HepG2 (cell line): ENCODE data around the gene PSME3IP1. TPM values are rescaled to one million over a fixed set of nuclear protein-coding genes. Genes with fewer than 3 reads are reported as not detected.

ENCODE experiments used
- BRD4 ChIP-seq: sonication (generic); formaldehyde crosslinking; IDR thresholded peaks from 2 replicates; pipeline ENCODE4 v1.4.0; 2020; ENCODE audit warnings: missing genetic modification reagents
- CEBPG ChIP-seq: IDR thresholded peaks from 2 replicates; pipeline ENCODE4 v1.6.1; 2016
- E2F5 ChIP-seq: sonication (generic); formaldehyde crosslinking; conservative IDR thresholded peaks from 2 replicates; pipeline ENCODE4 v1.4.0; 2020; ENCODE audit warnings: missing genetic modification reagents
- FLYWCH1 ChIP-seq: sonication (generic); formaldehyde crosslinking; IDR thresholded peaks from 2 replicates; pipeline ENCODE4 v1.8.1; 2023; ENCODE audit warnings: mild to moderate bottlenecking, missing genetic modification reagents
- HOXD1 ChIP-seq: sonication (generic); formaldehyde crosslinking; IDR thresholded peaks from 2 replicates; pipeline ENCODE4 v1.5.0; 2020; ENCODE audit warnings: missing genetic modification reagents
- KLF15 ChIP-seq: sonication (generic); formaldehyde crosslinking; IDR thresholded peaks from 2 replicates; pipeline ENCODE4 v1.8.1; 2023; ENCODE audit warnings: borderline replicate concordance, mild to moderate bottlenecking, inconsistent platforms, missing genetic modification reagents, mixed read lengths
- MIER2 ChIP-seq: IDR thresholded peaks from 2 replicates; pipeline ENCODE4 v1.6.1; 2016; ENCODE audit warnings: missing biosample characterization, missing genetic modification reagents
- NKX3-1 ChIP-seq: sonication (generic); formaldehyde crosslinking; IDR thresholded peaks from 2 replicates; pipeline ENCODE4 v1.5.0; 2020; ENCODE audit warnings: missing genetic modification reagents
- NR2F6 ChIP-seq, 2 experiments: IDR thresholded peaks; 2 replicates each; pipeline ENCODE4 v1.6.1; 2016; ENCODE audit warnings: antibody characterized with exemption in 1 of 2, mild to moderate bottlenecking in 1 of 2
- POLR2AphosphoS5 ChIP-seq: IDR thresholded peaks from 2 replicates; pipeline ENCODE4 v1.6.1; 2012; ENCODE audit warnings: low read depth, low read length
- PPARG ChIP-seq: conservative IDR thresholded peaks from 2 replicates; pipeline ENCODE4 v1.6.1; 2016; ENCODE audit warnings: missing biosample characterization, missing genetic modification reagents
- PREB ChIP-seq: sonication (generic); formaldehyde crosslinking; IDR thresholded peaks from 2 replicates; pipeline ENCODE4 v1.4.0; 2020; ENCODE audit warnings: missing genetic modification reagents
- SIN3B ChIP-seq: fragments of 150-350 bp; IDR thresholded peaks from 2 replicates; pipeline ENCODE4 v1.6.1; 2014; ENCODE audit warnings: low read length
- SIX4 ChIP-seq: sonication (generic); formaldehyde crosslinking; IDR thresholded peaks from 2 replicates; pipeline ENCODE4 v1.4.0; 2020; ENCODE audit warnings: missing genetic modification reagents
- ZFP41 ChIP-seq: sonication (generic); formaldehyde crosslinking; IDR thresholded peaks from 2 replicates; pipeline ENCODE4 v1.4.0; 2020; ENCODE audit warnings: mild to moderate bottlenecking, missing genetic modification reagents, borderline replicate concordance
- ZIK1 ChIP-seq: sonication (generic); formaldehyde crosslinking; IDR thresholded peaks from 2 replicates; pipeline ENCODE4 v1.5.0; 2020; ENCODE audit warnings: mild to moderate bottlenecking, low read depth, missing genetic modification reagents, borderline replicate concordance
- ZMAT5 ChIP-seq: sonication (generic); formaldehyde crosslinking; IDR thresholded peaks from 2 replicates; pipeline ENCODE4 v1.5.0; 2020; ENCODE audit warnings: mild to moderate bottlenecking, low read depth, missing genetic modification reagents, borderline replicate concordance
- ZMYM3 ChIP-seq: sonication (generic); formaldehyde crosslinking; IDR thresholded peaks from 2 replicates; pipeline ENCODE4 v1.5.1; 2020; ENCODE audit warnings: mild to moderate bottlenecking, missing genetic modification reagents
- ZNF281 ChIP-seq: sonication (generic); formaldehyde crosslinking; IDR thresholded peaks from 2 replicates; pipeline ENCODE4 v1.4.0; 2020; ENCODE audit warnings: missing genetic modification reagents, borderline replicate concordance
- ZNF33A ChIP-seq: sonication (generic); formaldehyde crosslinking; IDR thresholded peaks from 2 replicates; pipeline ENCODE4 v1.5.1; 2020; ENCODE audit warnings: missing genetic modification reagents, mild to moderate bottlenecking, moderate library complexity, borderline replicate concordance
- ZNF513 ChIP-seq: sonication (generic); formaldehyde crosslinking; conservative IDR thresholded peaks from 2 replicates; pipeline ENCODE4 v1.5.0; 2020; ENCODE audit warnings: missing genetic modification reagents
- ZNF589 ChIP-seq: sonication (generic); formaldehyde crosslinking; conservative IDR thresholded peaks from 2 replicates; pipeline ENCODE4 v1.8.0; 2022; ENCODE audit warnings: mild to moderate bottlenecking, moderate library complexity, missing genetic modification reagents
- ZNF619 ChIP-seq: sonication (generic); formaldehyde crosslinking; IDR thresholded peaks from 2 replicates; pipeline ENCODE4 v1.4.0; 2020; ENCODE audit warnings: mild to moderate bottlenecking, missing genetic modification reagents
- ZNF678 ChIP-seq: sonication (generic); formaldehyde crosslinking; IDR thresholded peaks from 2 replicates; pipeline ENCODE4 v1.4.0; 2020; ENCODE audit warnings: mild to moderate bottlenecking, missing genetic modification reagents
- ZNF749 ChIP-seq: sonication (generic); formaldehyde crosslinking; IDR thresholded peaks from 2 replicates; pipeline ENCODE4 v1.8.0; 2022; ENCODE audit warnings: mild to moderate bottlenecking, missing genetic modification reagents, moderate library complexity, borderline replicate concordance
- ZNF775 ChIP-seq: sonication (generic); formaldehyde crosslinking; IDR thresholded peaks from 2 replicates; pipeline ENCODE4 v1.4.0; 2020; ENCODE audit warnings: missing genetic modification reagents, mild to moderate bottlenecking, moderate library complexity, borderline replicate concordance
- polyA plus RNA-seq, 8 experiments: library from polyadenylated mRNA; depleted of rRNA in 3 of 8; stranded (reverse) in 7 of 8; unstranded in 1 of 8; fragments of >200 nt; fragmentation: Illumina TruSeq in 4 of 8; extraction: Trizol in 4 of 8; gene quantifications; 2 replicates each; pipeline versions ENCODE4 v1.2.1 to v1.2.3, GENCODE V29; 2011 to 2016; ENCODE audit warnings: low read depth in 4 of 8, missing spikeins in 1 of 8, mixed read lengths in 1 of 8; ENCODE audit not compliant: insufficient read depth in 1 of 8
- total RNA-seq, 5 experiments: library from RNA; depleted of rRNA; stranded (reverse); fragments of >200 nt; fragmentation: Illumina TruSeq; extraction: Trizol; gene quantifications; 2 replicates each; pipeline ENCODE4 v1.2.3, GENCODE V29; 2016; ENCODE audit warnings: low read depth in 1 of 5

PSME3IP1 gene
- total and polyA plus RNA-seq, 2 of the 13 experiments (the other 11 are each of a cell fraction or from before 2014, with no cell fraction given), result 90.8 to 99.8 TPM

GRCh38 chr16:57185446-57185944 is 344 bp downstream of the PSME3IP1 start (continued):
- TF ChIP-seq NKX3-1 (CRISPR knock-in tag), result peak; percentile 81; the same call in 1 of the 2 replicates
- TF ChIP-seq ZNF281 (CRISPR knock-in tag), result no peak
- no peak for TF ChIP-seq POLR2AphosphoS5
- 0 out of 2 replicates have a peak, but pooled peaks have one; percentile 33 for TF ChIP-seq KLF15 (CRISPR knock-in tag)
- TF ChIP-seq ZNF775 (CRISPR knock-in tag), result no peak
- no peak for TF ChIP-seq ZNF589
- no peak for TF ChIP-seq NR2F6 (IDR thresholded peaks at IDR 0.05)
- TF ChIP-seq NR2F6 (CRISPR knock-in tag; IDR thresholded peaks at IDR 0.05), result no peak
- TF ChIP-seq SIX4 (CRISPR knock-in tag), result no peak
- TF ChIP-seq ZNF513 (CRISPR knock-in tag), result no peak
- TF ChIP-seq E2F5 (CRISPR knock-in tag), result no peak; the same call in 1 of the 2 replicates
- TF ChIP-seq ZNF749 (CRISPR knock-in tag), result no peak
- TF ChIP-seq SIN3B, result no peak
- no peak; the same call in none of the 2 replicates for TF ChIP-seq PPARG (CRISPR knock-in tag)
- no peak for TF ChIP-seq MIER2
- TF ChIP-seq ZMAT5 (CRISPR knock-in tag), result no peak
- no peak for TF ChIP-seq ZMYM3 (CRISPR knock-in tag)
- TF ChIP-seq HOXD1, result no peak
- TF ChIP-seq ZNF33A, result peak; percentile 56; the same call in 1 of the 2 replicates
- TF ChIP-seq ZNF619 (CRISPR knock-in tag), result no peak; the same call in 1 of the 2 replicates
- TF ChIP-seq CEBPG (CRISPR knock-in tag), result no peak
- no peak for TF ChIP-seq FLYWCH1 (CRISPR knock-in tag)
- no peak for TF ChIP-seq ZIK1 (CRISPR knock-in tag)
- TF ChIP-seq BRD4 (CRISPR knock-in tag), result 0 out of 2 replicates have a peak, but pooled peaks have one; percentile 53
- TF ChIP-seq PREB (CRISPR knock-in tag), result no peak
- no peak for TF ChIP-seq ZFP41 (CRISPR knock-in tag)
- no peak; the same call in 1 of the 2 replicates for TF ChIP-seq ZNF678 (CRISPR knock-in tag)
